Measurements from ENCODE around the gene INAFM1.

Gene INAFM1

DNA sequence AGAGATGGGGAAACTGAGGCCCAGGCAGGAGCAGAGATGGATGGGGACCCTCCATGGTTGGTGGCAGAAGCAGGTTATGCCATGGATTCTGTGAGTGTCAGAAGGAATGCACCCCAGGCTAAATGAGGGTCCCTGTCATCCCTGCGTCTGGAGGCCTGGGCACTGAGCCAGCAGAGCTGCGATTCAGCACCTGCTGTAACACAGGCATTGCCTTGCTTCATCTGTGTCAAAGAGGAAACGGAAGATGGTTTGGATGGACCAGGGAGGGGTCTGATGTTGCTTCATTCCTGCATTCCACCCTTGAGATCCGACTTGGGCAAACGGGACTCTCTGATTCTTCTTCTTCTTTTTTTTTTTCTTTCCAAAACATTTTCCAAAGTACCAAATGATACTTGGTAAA lies 36.1 kb downstream of the INAFM1 start:
- no peak for DNase-seq

DNA sequence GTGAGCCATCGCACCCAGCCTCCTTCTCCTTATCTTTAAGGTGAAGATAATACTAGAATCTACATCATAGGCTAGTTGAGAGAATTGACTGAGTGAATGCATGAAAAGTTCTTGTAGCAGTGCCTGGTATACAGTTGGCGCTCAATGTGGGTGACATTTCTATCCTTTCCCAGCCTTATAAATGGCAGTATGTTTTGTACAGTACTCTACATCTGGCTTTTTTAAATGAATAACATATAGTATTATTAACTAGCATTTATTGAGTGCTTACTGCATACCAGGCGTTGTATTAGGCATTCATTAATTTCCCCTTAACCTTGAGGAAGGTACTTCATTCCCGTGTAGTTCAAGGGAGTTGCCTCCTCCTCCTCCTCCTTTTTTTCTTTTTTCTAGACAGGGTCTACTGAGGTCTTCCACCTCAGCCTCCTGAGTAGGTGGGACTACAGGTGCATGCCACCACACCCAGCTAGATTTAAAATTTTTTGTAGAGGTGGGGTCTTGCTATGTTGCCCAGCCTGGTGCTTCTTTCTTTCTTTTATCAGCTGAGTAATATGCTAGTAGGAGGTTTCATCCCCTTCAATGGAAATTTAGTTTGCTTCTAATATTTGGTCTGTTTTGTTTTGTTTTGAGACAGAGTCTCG lies 37.8 kb downstream of the INAFM1 start:
- no peak for DNase-seq

- DNase-seq = no peak
These were observed 39.1 kb downstream of the INAFM1 start for GRCh38 chr19:47313754-47314295.

- no peak for DNase-seq
These were observed 40.6 kb downstream of the INAFM1 start for GRCh38 chr19:47315125-47315821.

GRCh38 chr19:47316513-47316912 lies 41.8 kb downstream of the INAFM1 start:
- DNase-seq = no peak

DNA sequence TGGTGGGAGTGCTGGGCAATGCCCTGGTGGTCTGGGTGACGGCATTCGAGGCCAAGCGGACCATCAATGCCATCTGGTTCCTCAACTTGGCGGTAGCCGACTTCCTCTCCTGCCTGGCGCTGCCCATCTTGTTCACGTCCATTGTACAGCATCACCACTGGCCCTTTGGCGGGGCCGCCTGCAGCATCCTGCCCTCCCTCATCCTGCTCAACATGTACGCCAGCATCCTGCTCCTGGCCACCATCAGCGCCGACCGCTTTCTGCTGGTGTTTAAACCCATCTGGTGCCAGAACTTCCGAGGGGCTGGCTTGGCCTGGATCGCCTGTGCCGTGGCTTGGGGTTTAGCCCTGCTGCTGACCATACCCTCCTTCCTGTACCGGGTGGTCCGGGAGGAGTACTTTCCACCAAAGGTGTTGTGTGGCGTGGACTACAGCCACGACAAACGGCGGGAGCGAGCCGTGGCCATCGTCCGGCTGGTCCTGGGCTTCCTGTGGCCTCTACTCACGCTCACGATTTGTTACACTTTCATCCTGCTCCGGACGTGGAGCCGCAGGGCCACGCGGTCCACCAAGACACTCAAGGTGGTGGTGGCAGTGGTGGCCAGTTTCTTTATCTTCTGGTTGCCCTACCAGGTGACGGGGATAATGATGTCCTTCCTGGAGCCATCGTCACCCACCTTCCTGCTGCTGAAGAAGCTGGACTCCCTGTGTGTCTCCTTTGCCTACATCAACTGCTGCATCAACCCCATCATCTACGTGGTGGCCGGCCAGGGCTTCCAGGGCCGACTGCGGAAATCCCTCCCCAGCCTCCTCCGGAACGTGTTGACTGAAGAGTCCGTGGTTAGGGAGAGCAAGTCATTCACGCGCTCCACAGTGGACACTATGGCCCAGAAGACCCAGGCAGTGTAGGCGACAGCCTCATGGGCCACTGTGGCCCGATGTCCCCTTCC lies 45.5 kb downstream of the INAFM1 start:
- no peak for DNase-seq

DNA sequence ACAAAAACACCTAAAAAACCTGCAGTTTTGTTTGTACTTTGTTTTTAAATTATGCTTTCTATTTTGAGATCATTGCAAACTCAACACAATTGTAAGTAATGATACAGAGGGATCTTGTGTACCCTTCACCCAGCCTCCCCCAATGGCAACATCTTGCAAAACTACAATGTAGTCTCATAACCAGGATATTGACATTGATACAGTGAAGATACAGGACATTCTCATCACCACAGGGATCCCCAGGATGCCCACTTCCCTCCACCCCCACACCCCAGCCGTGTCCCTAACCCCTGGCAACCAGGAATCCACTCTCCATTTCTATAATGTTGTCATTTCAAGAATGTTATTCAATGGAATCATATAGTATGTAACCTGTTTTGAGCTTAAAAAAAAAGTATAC lies 46.9 kb downstream of the INAFM1 start:
- no peak for DNase-seq

GRCh38 chr19:47322058-47322457 lies 47.4 kb downstream of the INAFM1 start:
- DNase-seq = no peak

DNA sequence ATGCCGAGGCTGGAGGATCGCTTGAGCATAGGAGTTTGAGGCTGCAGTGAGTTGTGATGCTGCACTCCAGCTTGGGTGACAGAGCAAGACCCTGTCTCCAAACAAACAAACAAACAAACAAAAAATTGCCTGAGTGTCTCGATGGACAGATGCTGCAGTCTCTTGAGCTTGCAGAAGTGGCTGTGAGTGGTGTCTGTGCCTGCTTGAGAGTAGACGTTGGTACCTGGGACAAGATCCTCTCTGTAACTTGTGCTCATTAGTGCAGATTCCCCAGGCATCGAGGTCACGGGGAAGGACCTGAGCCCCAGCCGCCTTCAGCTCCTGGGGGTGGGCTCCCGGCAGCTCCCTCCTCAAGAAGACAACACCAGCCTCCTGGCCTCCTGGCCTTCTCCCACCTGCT lies 48.7 kb downstream of the INAFM1 start:
- DNase-seq = no peak

DNA sequence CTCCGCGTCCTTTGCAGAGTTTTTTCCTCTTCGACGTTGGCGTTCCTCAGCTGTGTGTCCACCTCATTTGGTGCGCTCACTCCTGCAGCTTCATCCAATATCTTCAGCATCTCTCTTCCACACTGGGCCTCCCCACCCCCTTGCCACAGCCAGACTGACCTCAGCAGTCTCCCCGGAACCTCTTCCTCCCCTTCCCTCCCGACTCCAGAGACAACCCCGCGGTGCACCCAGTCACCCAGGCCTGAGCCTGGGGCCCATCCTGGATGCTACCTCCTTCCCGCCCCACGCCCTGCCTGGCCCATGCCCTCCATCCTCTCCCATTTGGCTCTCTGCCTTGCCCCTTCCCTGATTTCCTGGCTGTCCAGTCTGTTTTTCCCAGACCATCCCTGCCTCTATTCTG lies 49.2 kb downstream of the INAFM1 start:
- DNase-seq = no peak

DNA sequence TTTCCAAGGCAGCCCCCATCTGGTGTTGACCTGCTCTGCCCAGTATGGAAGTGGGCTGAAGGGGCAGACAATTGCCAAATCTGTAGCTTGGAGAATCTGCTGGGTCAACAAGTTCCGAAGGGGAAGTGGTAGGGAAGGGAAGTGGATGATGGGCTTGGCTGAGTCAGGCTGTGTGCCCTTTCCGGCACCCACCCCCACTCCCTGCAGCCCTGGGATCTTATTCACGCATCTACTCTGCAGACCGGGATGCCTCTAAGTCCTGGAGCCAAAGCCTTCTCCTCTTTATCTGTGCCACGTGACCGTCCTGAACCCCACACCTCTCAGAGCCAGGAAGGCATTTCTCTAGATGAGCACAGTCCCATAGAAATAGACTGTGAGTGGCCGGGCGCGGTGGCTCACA lies 49.8 kb downstream of the INAFM1 start:
- DNase-seq = no peak
